ENCODE measurements around the gene RNASE1. TPM values are rescaled to one million over a fixed set of nuclear protein-coding genes. Genes with fewer than 3 reads are reported as not detected.
A peak's percentile ranks its signal among the peaks of the same experiment; 100 is the strongest.

Gene RNASE1
- total RNA-seq, 4 donors from 2014 or later: 42.6 to 129 (median 87.7) TPM

GRCh38 chr14:20799892-20800544, 2.6 kb downstream of the RNASE1 start:
- no peak overlapping the region for H3K4me3 ChIP-seq (ENCODE audit: low read depth, poor library complexity, severe bottlenecking)
- WGBS, 2 donors: 28 to 29% methylated on average over 9 of the region's 9 CpGs
- TF ChIP-seq CTCF (IDR thresholded peaks at IDR 0.05) (no peak), POLR2A (IDR thresholded peaks at IDR 0.05) (no peak)
- DNase-seq (ENCODE audit: low spot score in 2 of 2): peak in 1 of 2 donors; percentile 35
- intact Hi-C loops (cut with DNase I; ENCODE audit: low total_unique reads): no loop called here

DNA sequence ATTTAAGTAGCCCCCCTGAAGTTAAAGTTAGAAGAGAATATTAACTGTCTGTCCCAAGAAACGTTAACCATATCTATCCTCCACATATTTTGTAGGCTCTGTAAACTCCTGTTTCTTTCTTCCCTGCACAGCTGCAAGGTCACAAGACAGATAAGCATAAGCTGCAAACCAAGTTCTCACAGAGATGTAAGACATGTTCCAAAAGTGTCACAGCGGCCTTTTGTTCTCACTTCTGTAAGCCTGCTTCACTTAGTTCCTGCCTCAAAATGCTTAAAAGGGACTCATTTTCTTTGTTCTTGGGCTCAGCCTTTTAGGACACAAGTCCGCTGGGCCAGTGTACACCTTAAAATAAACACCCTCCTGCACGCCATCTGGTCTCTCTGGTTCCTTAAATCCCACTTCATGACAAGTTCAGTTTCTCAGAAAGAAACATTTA, 3.2 kb downstream of the RNASE1 start:
- TF ChIP-seq CTCF (IDR thresholded peaks at IDR 0.05) (no peak), POLR2A (IDR thresholded peaks at IDR 0.05) (no peak)
- WGBS, 2 donors: 29 to 39% methylated on average over 4 of the region's 4 CpGs
- DNase-seq (ENCODE audit: low spot score in 2 of 2): no peak
- intact Hi-C loops (cut with DNase I; ENCODE audit: low total_unique reads): no loop called here
- no peak overlapping the region for H3K4me3 ChIP-seq (ENCODE audit: low read depth, poor library complexity, severe bottlenecking)

- WGBS, 2 donors: 74 to 84% methylated on average over 6 of the region's 6 CpGs
- intact Hi-C loops (cut with DNase I; ENCODE audit: low total_unique reads): no loop called here
- no peak overlapping the region for H3K4me3 ChIP-seq (ENCODE audit: low read depth, poor library complexity, severe bottlenecking)
- no peak for DNase-seq (ENCODE audit: low spot score in 2 of 2)
- TF ChIP-seq CTCF (IDR thresholded peaks at IDR 0.05) (no peak), POLR2A (IDR thresholded peaks at IDR 0.05) (no peak)
Observed at GRCh38 chr14:20798932-20799331, 3.7 kb downstream of the RNASE1 start.

GRCh38 chr14:20798318-20798717, 4.3 kb downstream of the RNASE1 start:
- intact Hi-C loops (cut with DNase I; ENCODE audit: low total_unique reads): no loop called here

GRCh38 chr14:20797164-20797563, 5.5 kb downstream of the RNASE1 start:
- no peak overlapping the region for H3K4me3 ChIP-seq (ENCODE audit: low read depth, poor library complexity, severe bottlenecking)
- DNase-seq (ENCODE audit: low spot score in 2 of 2): no peak
- TF ChIP-seq POLR2A (IDR thresholded peaks at IDR 0.05) (no peak), CTCF (IDR thresholded peaks at IDR 0.05) (no peak)
- WGBS, 2 donors: 73 to 95% methylated on average over 1 of the region's 1 CpG
- intact Hi-C loops (cut with DNase I; ENCODE audit: low total_unique reads): no loop called here

More at GRCh38 chr14:20798318-20798717, 4.3 kb downstream of the RNASE1 start:
- 84 to 88% methylated on average over 7 of the region's 7 CpGs for WGBS, 2 donors
- no peak overlapping the region for H3K4me3 ChIP-seq (ENCODE audit: low read depth, poor library complexity, severe bottlenecking)
- TF ChIP-seq CTCF (IDR thresholded peaks at IDR 0.05) (no peak), POLR2A (IDR thresholded peaks at IDR 0.05) (no peak)
- DNase-seq (ENCODE audit: low spot score in 2 of 2): no peak
